Spinal cord (tissue), 10 donors: ENCODE results near the gene THBS1. TPM values are rescaled to one million over a fixed set of nuclear protein-coding genes. Genes with fewer than 3 reads are reported as not detected.

ENCODE experiments used
- DNase-seq, 6 donors: peaks; one replicate each; pipeline versions ENCODE4 v3.0.0 to v3.0.0-alpha.2; 2013 to 2015; ENCODE audit warnings: low spot score in 6 of 6, low read depth in 4 of 6
- H3K27ac ChIP-seq: one replicate; pipeline ENCODE4 v1.5.1; 2013; ENCODE audit warnings: low read depth, low read length, control low read depth
- H3K27me3 ChIP-seq: one replicate; pipeline ENCODE4 v1.6.1; 2013; ENCODE audit warnings: low read length; ENCODE audit not compliant: control insufficient read depth, insufficient read depth
- H3K36me3 ChIP-seq: one replicate; pipeline ENCODE4 v1.6.1; 2013; ENCODE audit warnings: low read length; ENCODE audit not compliant: control insufficient read depth, insufficient read depth
- H3K4me1 ChIP-seq: one replicate; pipeline ENCODE4 v1.6.1; 2013; ENCODE audit warnings: low read length; ENCODE audit not compliant: control insufficient read depth, insufficient read depth
- H3K4me3 ChIP-seq: one replicate; pipeline ENCODE4 v1.5.1; 2013; ENCODE audit warnings: low read depth, low read length, control low read depth
- H3K9me3 ChIP-seq: one replicate; pipeline ENCODE4 v1.6.1; 2013; ENCODE audit warnings: low read length; ENCODE audit not compliant: control insufficient read depth, insufficient read depth
- WGBS: methylation state at CpG from one replicate; pipeline ENCODE4 v1.1.5; 2013; ENCODE audit warnings: missing lambda C conversion rate; ENCODE audit not compliant: insufficient coverage; 5-methylcytosine and 5-hydroxymethylcytosine counted together
- polyA plus RNA-seq, 2 donors: library from polyadenylated mRNA; unstranded; fragments of 120-200 nt; gene quantifications; one replicate each; pipeline ENCODE4 v1.2.1, GENCODE V29; 2013; ENCODE audit not compliant: insufficient read length in 2 of 2
- total RNA-seq, 2 donors: library from RNA; depleted of rRNA in 1 of 2; stranded (reverse); fragments of 120-200 nt in 1 of 2; fragments of >200 nt in 1 of 2; gene quantifications; one replicate each; pipeline versions ENCODE4 v1.2.3 to v1.2.4, GENCODE V29; 2013 to 2014
- donor health status: healthy.

The THBS1 gene
- total and polyA plus RNA-seq, 4 donors = 20.8 to 70.6 (median 35.4) TPM

- no peak overlapping the region for H3K27ac ChIP-seq
- no peak overlapping the region for H3K4me3 ChIP-seq
- no peaks in the 10 kb centered on the region for H3K27me3 ChIP-seq
- H3K9me3 ChIP-seq = peaks cover 7% of the 10 kb centered on the region
- no peaks in the 10 kb centered on the region for H3K36me3 ChIP-seq
- no peak for DNase-seq
- H3K4me1 ChIP-seq = no peaks in the 10 kb centered on the region
- WGBS = 93% methylated on average over 4 of the region's 4 CpGs
These were observed 32.3 kb upstream of the THBS1 start for GRCh38 chr15:39548561-39548960.

- Histone ChIP-seq H3K4me3 (no peak overlapping the region), H3K27me3 (no peaks in the 10 kb centered on the region), H3K9me3 (peaks cover 6% of the 10 kb centered on the region), H3K36me3 (no peaks in the 10 kb centered on the region), H3K4me1 (no peaks in the 10 kb centered on the region), H3K27ac (no peak overlapping the region)
- 80% methylated on average over 4 of the region's 4 CpGs for WGBS
- DNase-seq = no peak
These were observed 31.0 kb upstream of the THBS1 start for GRCh38 chr15:39549912-39550311.

GRCh38 chr15:39551476-39551875 lies 29.4 kb upstream of the THBS1 start:
- no peak overlapping the region for H3K4me3 ChIP-seq
- DNase-seq = no peak
- no peaks in the 10 kb centered on the region for H3K4me1 ChIP-seq
- H3K9me3 ChIP-seq = no peaks in the 10 kb centered on the region
- H3K27me3 ChIP-seq = no peaks in the 10 kb centered on the region
- no CpG with 5 or more reads among the region's 2 CpGs for WGBS
- H3K36me3 ChIP-seq = no peaks in the 10 kb centered on the region
- H3K27ac ChIP-seq = no peak overlapping the region

GRCh38 chr15:39552556-39552955 lies 28.3 kb upstream of the THBS1 start:
- Histone ChIP-seq H3K27me3 (no peaks in the 10 kb centered on the region), H3K4me1 (no peaks in the 10 kb centered on the region), H3K4me3 (no peak overlapping the region), H3K9me3 (no peaks in the 10 kb centered on the region), H3K36me3 (no peaks in the 10 kb centered on the region), H3K27ac (no peak overlapping the region)
- WGBS = 67% methylated on average over 1 of the region's 2 CpGs
- DNase-seq = no peak

GRCh38 chr15:39553947-39554693 lies 26.8 kb upstream of the THBS1 start:
- no peaks in the 10 kb centered on the region for H3K36me3 ChIP-seq
- peak in 2 of 6 donors; percentile 11 to 54 for DNase-seq
- no peak overlapping the region for H3K27ac ChIP-seq
- no peaks in the 10 kb centered on the region for H3K27me3 ChIP-seq
- 14% methylated on average over 1 of the region's 2 CpGs for WGBS
- H3K4me3 ChIP-seq = no peak overlapping the region
- H3K4me1 ChIP-seq = no peaks in the 10 kb centered on the region
- H3K9me3 ChIP-seq = no peaks in the 10 kb centered on the region

- Histone ChIP-seq H3K36me3 (no peaks in the 10 kb centered on the region), H3K9me3 (no peaks in the 10 kb centered on the region), H3K27ac (no peak overlapping the region), H3K27me3 (no peaks in the 10 kb centered on the region), H3K4me1 (no peaks in the 10 kb centered on the region), H3K4me3 (no peak overlapping the region)
- DNase-seq = no peak
These were observed 26.0 kb upstream of the THBS1 start for GRCh38 chr15:39554746-39555387.

GRCh38 chr15:39555885-39556284 lies 25.0 kb upstream of the THBS1 start:
- H3K27ac ChIP-seq = no peak overlapping the region
- DNase-seq = no peak

GRCh38 chr15:39556461-39556860 lies 24.4 kb upstream of the THBS1 start:
- 91% methylated on average over 5 of the region's 7 CpGs for WGBS
- Histone ChIP-seq H3K36me3 (no peaks in the 10 kb centered on the region), H3K27ac (no peak overlapping the region), H3K9me3 (no peaks in the 10 kb centered on the region), H3K4me3 (no peak overlapping the region), H3K27me3 (no peaks in the 10 kb centered on the region), H3K4me1 (no peaks in the 10 kb centered on the region)
- peak in 1 of 6 donors; percentile 20 for DNase-seq

More at GRCh38 chr15:39555885-39556284, 25.0 kb upstream of the THBS1 start:
- H3K36me3 ChIP-seq = no peaks in the 10 kb centered on the region
- no peaks in the 10 kb centered on the region for H3K27me3 ChIP-seq
- no peaks in the 10 kb centered on the region for H3K9me3 ChIP-seq
- WGBS = 80% methylated on average over 3 of the region's 4 CpGs
- H3K4me1 ChIP-seq = no peaks in the 10 kb centered on the region
- H3K4me3 ChIP-seq = no peak overlapping the region

GRCh38 chr15:39558421-39558820 lies 22.5 kb upstream of the THBS1 start:
- DNase-seq = no peak
- no peaks in the 10 kb centered on the region for H3K4me1 ChIP-seq
- H3K27me3 ChIP-seq = no peaks in the 10 kb centered on the region
- no peak overlapping the region for H3K27ac ChIP-seq
- H3K9me3 ChIP-seq = no peaks in the 10 kb centered on the region
- no peaks in the 10 kb centered on the region for H3K36me3 ChIP-seq
- no peak overlapping the region for H3K4me3 ChIP-seq
- WGBS = 90% methylated on average over 2 of the region's 3 CpGs
